Activated naive CD4-positive, alpha-beta T cell treated with anti-CD3 and anti-CD28 coated beads, Interleukin-2, amount 10 ng/mL, durations not matched to agents 7 days and 5 days (primary cell): Measurements from ENCODE around the gene WDFY4.

Experiments
- CTCF ChIA-PET: fragments of 350-600 bp; sonication (Branson Sonifier 250); formaldehyde crosslinking; loops from one replicate; lab custom pipeline; 2021; ENCODE audit warnings: antibody characterized with exemption; lab: Charles Lee
- DNase-seq: peaks from one replicate; pipeline ENCODE4 v3.0.0-alpha.2; 2020
- H3K27ac Mint-ChIP-seq: one replicate; pipeline ENCODE4 v1.8.0; 2021; ENCODE audit warnings: mild to moderate bottlenecking, moderate library complexity, mixed read lengths
- H3K27me3 Mint-ChIP-seq: one replicate; pipeline ENCODE4 v1.8.0; 2021; ENCODE audit warnings: mild to moderate bottlenecking, mixed read lengths
- H3K36me3 Mint-ChIP-seq: one replicate; pipeline ENCODE4 v1.8.0; 2021; ENCODE audit warnings: mixed read lengths
- H3K4me1 Mint-ChIP-seq: one replicate; pipeline ENCODE4 v1.8.0; 2021; ENCODE audit warnings: mixed read lengths
- H3K4me3 Mint-ChIP-seq: one replicate; pipeline ENCODE4 v1.8.0; 2021; ENCODE audit warnings: mild to moderate bottlenecking, moderate library complexity, mixed read lengths
- H3K9me3 Mint-ChIP-seq: one replicate; pipeline ENCODE4 v1.8.0; 2021; ENCODE audit warnings: mixed read lengths

WDFY4 gene

GRCh38 chr10:48796713-48797245 is 112.1 kb downstream of the WDFY4 start:
- no peak for DNase-seq
- Mint-ChIP-seq H3K27me3 (no peaks in the 10 kb centered on the region), H3K27ac (no peak overlapping the region), H3K36me3 (peaks cover 6% of the 10 kb centered on the region), H3K9me3 (peaks cover 6% of the 10 kb centered on the region), H3K4me3 (no peak overlapping the region), H3K4me1 (peaks cover 34% of the 10 kb centered on the region)
- CTCF ChIA-PET, result no interaction called here

GRCh38 chr10:48797830-48798229 is 113.2 kb downstream of the WDFY4 start:
- peaks cover 11% of the 10 kb centered on the region for H3K36me3 Mint-ChIP-seq
- H3K4me3 Mint-ChIP-seq, result no peak overlapping the region
- DNase-seq, result no peak
- H3K9me3 Mint-ChIP-seq, result peaks cover 6% of the 10 kb centered on the region
- peaks cover 38% of the 10 kb centered on the region for H3K4me1 Mint-ChIP-seq
- H3K27me3 Mint-ChIP-seq, result no peaks in the 10 kb centered on the region
- CTCF ChIA-PET, result no interaction called here
- H3K27ac Mint-ChIP-seq, result no peak overlapping the region

GRCh38 chr10:48798481-48799254 is 114.0 kb downstream of the WDFY4 start:
- peaks cover 6% of the 10 kb centered on the region for H3K9me3 Mint-ChIP-seq
- no peak overlapping the region for H3K4me3 Mint-ChIP-seq
- H3K36me3 Mint-ChIP-seq, result peaks cover 11% of the 10 kb centered on the region
- H3K27me3 Mint-ChIP-seq, result no peaks in the 10 kb centered on the region
- H3K27ac Mint-ChIP-seq, result no peak overlapping the region
- CTCF ChIA-PET, result no interaction called here
- peaks cover 47% of the 10 kb centered on the region for H3K4me1 Mint-ChIP-seq
- no peak for DNase-seq

- Mint-ChIP-seq H3K4me3 (no peak overlapping the region), H3K27ac (peak overlapping the region; percentile 90), H3K27me3 (no peaks in the 10 kb centered on the region), H3K36me3 (peaks cover 11% of the 10 kb centered on the region), H3K9me3 (peaks cover 6% of the 10 kb centered on the region), H3K4me1 (peaks cover 55% of the 10 kb centered on the region)
- CTCF ChIA-PET, result no interaction called here
- DNase-seq, result no peak
Measured at GRCh38 chr10:48799341-48800006, 114.8 kb downstream of the WDFY4 start.

GRCh38 chr10:48800007-48800675 is 115.5 kb downstream of the WDFY4 start:
- Mint-ChIP-seq H3K4me1 (peaks cover 61% of the 10 kb centered on the region), H3K27me3 (no peaks in the 10 kb centered on the region), H3K4me3 (peak overlapping the region; percentile 32), H3K36me3 (peaks cover 11% of the 10 kb centered on the region), H3K27ac (peak overlapping the region; percentile 90), H3K9me3 (peaks cover 6% of the 10 kb centered on the region)
- DNase-seq, result peak; percentile 53
- CTCF ChIA-PET, result no interaction called here

GRCh38 chr10:48801001-48801421 is 116.3 kb downstream of the WDFY4 start:
- Mint-ChIP-seq H3K9me3 (peaks cover 6% of the 10 kb centered on the region), H3K36me3 (peaks cover 11% of the 10 kb centered on the region), H3K4me1 (peaks cover 70% of the 10 kb centered on the region), H3K27ac (peak overlapping the region; percentile 90), H3K27me3 (no peaks in the 10 kb centered on the region), H3K4me3 (no peak overlapping the region)
- CTCF ChIA-PET, result interaction anchor here (1.9 kb wide), 1 partner anchor 145 kb away, joined by 4 read pairs; no protein-coding TSS in a partner anchor
- DNase-seq, result no peak

GRCh38 chr10:48802611-48803071 is 118.0 kb downstream of the WDFY4 start:
- H3K36me3 Mint-ChIP-seq, result peaks cover 11% of the 10 kb centered on the region
- H3K27me3 Mint-ChIP-seq, result no peaks in the 10 kb centered on the region
- CTCF ChIA-PET, result interaction anchor here (1.9 kb wide), 1 partner anchor 146 kb away, joined by 4 read pairs; no protein-coding TSS in a partner anchor
- H3K4me1 Mint-ChIP-seq, result peaks cover 82% of the 10 kb centered on the region
- peak overlapping the region; percentile 8 for H3K4me3 Mint-ChIP-seq
- peak; percentile 44 for DNase-seq
- H3K9me3 Mint-ChIP-seq, result peaks cover 6% of the 10 kb centered on the region
- peak overlapping the region; percentile 90 for H3K27ac Mint-ChIP-seq

GRCh38 chr10:48803801-48804584 is 119.3 kb downstream of the WDFY4 start:
- Mint-ChIP-seq H3K27me3 (no peaks in the 10 kb centered on the region), H3K36me3 (peaks cover 11% of the 10 kb centered on the region), H3K27ac (peak overlapping the region; percentile 90), H3K4me3 (peak overlapping the region; percentile 42), H3K9me3 (peaks cover 6% of the 10 kb centered on the region), H3K4me1 (peaks cover 90% of the 10 kb centered on the region)
- CTCF ChIA-PET, result interaction anchor here (0.8 to 1.3 kb wide), 2 partner anchors 146 to 164 kb away, joined by 3 to 4 read pairs; no protein-coding TSS in a partner anchor
- DNase-seq, result no peak

- CTCF ChIA-PET, result interaction anchor here (1.3 kb wide), 1 partner anchor 147 kb away, joined by 4 read pairs; no protein-coding TSS in a partner anchor
- peaks cover 6% of the 10 kb centered on the region for H3K9me3 Mint-ChIP-seq
Measured at GRCh38 chr10:48804740-48805182, 120.1 kb downstream of the WDFY4 start.

GRCh38 chr10:48805411-48805810 is 120.7 kb downstream of the WDFY4 start:
- peak overlapping the region; percentile 90 for H3K27ac Mint-ChIP-seq
- peaks cover under 1% of the 10 kb centered on the region for H3K9me3 Mint-ChIP-seq
- H3K4me3 Mint-ChIP-seq, result peak overlapping the region; percentile 45
- H3K36me3 Mint-ChIP-seq, result peaks cover 6% of the 10 kb centered on the region
- peaks cover 76% of the 10 kb centered on the region for H3K4me1 Mint-ChIP-seq
- no peak for DNase-seq
- CTCF ChIA-PET, result no interaction called here
- H3K27me3 Mint-ChIP-seq, result no peaks in the 10 kb centered on the region

More at GRCh38 chr10:48804740-48805182, 120.1 kb downstream of the WDFY4 start:
- no peaks in the 10 kb centered on the region for H3K27me3 Mint-ChIP-seq
- peak overlapping the region; percentile 90 for H3K27ac Mint-ChIP-seq
- H3K4me1 Mint-ChIP-seq, result peaks cover 82% of the 10 kb centered on the region
- peak overlapping the region; percentile 42 for H3K4me3 Mint-ChIP-seq
- peaks cover 11% of the 10 kb centered on the region for H3K36me3 Mint-ChIP-seq
- peak; percentile 64 for DNase-seq

- H3K9me3 Mint-ChIP-seq, result no peaks in the 10 kb centered on the region
- no peaks in the 10 kb centered on the region for H3K27me3 Mint-ChIP-seq
- peak overlapping the region; percentile 45 for H3K4me3 Mint-ChIP-seq
- peaks cover 6% of the 10 kb centered on the region for H3K36me3 Mint-ChIP-seq
- peak; percentile 49 for DNase-seq
- H3K4me1 Mint-ChIP-seq, result peaks cover 72% of the 10 kb centered on the region
- CTCF ChIA-PET, result interaction anchor here (0.8 to 1.4 kb wide), 2 partner anchors 14 to 148 kb away, joined by 3 to 4 read pairs; no protein-coding TSS in a partner anchor
- H3K27ac Mint-ChIP-seq, result peak overlapping the region; percentile 90
Measured at GRCh38 chr10:48805848-48806247, 121.2 kb downstream of the WDFY4 start.

- Mint-ChIP-seq H3K9me3 (no peaks in the 10 kb centered on the region), H3K27me3 (no peaks in the 10 kb centered on the region), H3K4me3 (peak overlapping the region; percentile 24), H3K27ac (peak overlapping the region; percentile 90), H3K4me1 (peaks cover 67% of the 10 kb centered on the region), H3K36me3 (peaks cover 6% of the 10 kb centered on the region)
- DNase-seq, result no peak
- CTCF ChIA-PET, result interaction anchor here (0.8 to 1.4 kb wide), 2 partner anchors 14 to 148 kb away, joined by 3 to 4 read pairs; no protein-coding TSS in a partner anchor
Measured at GRCh38 chr10:48806342-48806741, 121.7 kb downstream of the WDFY4 start.
